CD4-positive, alpha-beta T cell (primary cell): Measurements from ENCODE around the gene LPCAT3. TPM values are rescaled to one million over a fixed set of nuclear protein-coding genes. Genes with fewer than 3 reads are reported as not detected.

ENCODE experiments used
- ATAC-seq: fragments of 200-7000 bp; cut with Tn5 transposase; one replicate; pipeline ENCODE4 v1.10.0; 2022; ENCODE audit warnings: mild to moderate bottlenecking; ENCODE audit not compliant: poor library complexity
- CTCF ChIA-PET: fragments of 350-600 bp; sonication (Branson Sonifier 250); formaldehyde crosslinking; loops from one replicate; lab custom pipeline; 2021; ENCODE audit warnings: antibody characterized with exemption, inconsistent platforms; lab: Charles Lee
- POLR2A ChIA-PET: fragments of 350-600 bp; sonication (Branson Sonifier 250); formaldehyde crosslinking; loops from one replicate; lab custom pipeline; 2021; ENCODE audit warnings: antibody characterized with exemption, inconsistent platforms; lab: Charles Lee
- DNase-seq, 14 experiments: peaks; one replicate each; pipeline ENCODE4 v3.0.0-alpha.2; 2013 to 2020; ENCODE audit warnings: mixed read lengths in 2 of 14
- H3K27ac ChIP-seq, 2 donors: one replicate each; pipeline versions ENCODE4 v1.5.1 to v1.7.0; 2013; ENCODE audit warnings: low read length in 2 of 2, low read depth in 1 of 2, mild to moderate bottlenecking in 1 of 2
- H3K27me3 ChIP-seq, 2 experiments: 1 replicate in 1 of 2; 2 replicates in 1 of 2; pipeline versions ENCODE4 v1.6.1 to v1.7.0; 2013; ENCODE audit warnings: low read length in 2 of 2, control low read depth in 1 of 2, mild to moderate bottlenecking in 1 of 2, moderate library complexity in 1 of 2; ENCODE audit not compliant: insufficient read depth in 2 of 2, control insufficient read depth in 1 of 2
- H3K36me3 ChIP-seq: one replicate; pipeline ENCODE4 v1.6.1; 2013; ENCODE audit warnings: low read length, control low read depth; ENCODE audit not compliant: insufficient read depth
- H3K4me1 ChIP-seq: one replicate; pipeline ENCODE4 v1.6.1; 2013; ENCODE audit warnings: low read length, control low read depth; ENCODE audit not compliant: insufficient read depth
- H3K4me3 ChIP-seq: one replicate; pipeline ENCODE4 v1.5.1; 2013; ENCODE audit warnings: mild to moderate bottlenecking, low read length, moderate library complexity
- H3K9me3 ChIP-seq, 2 experiments: 1 replicate in 1 of 2; 2 replicates in 1 of 2; pipeline versions ENCODE4 v1.6.1 to v1.7.0; 2013; ENCODE audit warnings: low read length in 2 of 2, mild to moderate bottlenecking in 2 of 2, control low read depth in 1 of 2, moderate library complexity in 1 of 2; ENCODE audit not compliant: control insufficient read depth in 1 of 2, insufficient read depth in 1 of 2
- H3K27ac Mint-ChIP-seq: one replicate; pipeline ENCODE4 v1.8.0; 2020; ENCODE audit warnings: mixed read lengths
- H3K27me3 Mint-ChIP-seq: one replicate; pipeline ENCODE4 v1.8.0; 2021; ENCODE audit warnings: mixed read lengths
- H3K36me3 Mint-ChIP-seq: one replicate; pipeline ENCODE4 v1.8.0; 2021; ENCODE audit warnings: low read depth, mixed read lengths
- H3K4me1 Mint-ChIP-seq: one replicate; pipeline ENCODE4 v1.8.0; 2021; ENCODE audit warnings: low read depth, mixed read lengths
- H3K4me3 Mint-ChIP-seq: one replicate; pipeline ENCODE4 v1.8.0; 2020; ENCODE audit warnings: mild to moderate bottlenecking, mixed read lengths
- H3K9me3 Mint-ChIP-seq: one replicate; pipeline ENCODE4 v1.8.0; 2020; ENCODE audit warnings: mixed read lengths
- CTCF ChIP-seq: fragments of 200-600 bp; IDR thresholded peaks from one replicate; pipeline ENCODE4 v1.8.0; 2022; ENCODE audit warnings: antibody characterized with exemption, mild to moderate bottlenecking
- intact Hi-C, 2 experiments: fragments of 100-400 bp; cut with DNase I in 1 of 2; cut with micrococcal nuclease in 1 of 2; formaldehyde crosslinking; loops; one replicate each; pipeline versions ENCODE4 v1.15.1 to v1.9.0; 2023 to 2025; cut with DNase I, micrococcal nuclease
- total RNA-seq, 174 experiments: library from RNA in 2 of 174; stranded (reverse) in 2 of 174; gene quantifications; one replicate each; pipeline ENCODE4 v1.2.3 and lab custom pipeline; 2021 to 2026

The LPCAT3 gene
- total RNA-seq, 2 experiments from 2014 or later = 11.8 to 14.8 TPM

GRCh38 chr12:7004840-7005239, 13.4 kb downstream of the LPCAT3 start:
- H3K4me3 Mint-ChIP-seq = no peak overlapping the region
- POLR2A ChIA-PET = interaction anchor here (1.0 kb wide), 1 partner anchor 61 kb away, joined by 3 read pairs; the partner anchor contains the start of genes C12orf57 and RNU7-1
- CTCF ChIA-PET = interaction anchor here (1.0 kb wide), 1 partner anchor 55 kb away, joined by 3 read pairs; no protein-coding TSS in a partner anchor
- Histone ChIP-seq H3K27me3 (no peaks in the 10 kb centered on the region), H3K36me3 (no peaks in the 10 kb centered on the region), H3K27ac (no peak overlapping the region), H3K4me1 (no peaks in the 10 kb centered on the region), H3K9me3 (no peaks in the 10 kb centered on the region), H3K4me3 (no peak overlapping the region)
- no peak overlapping the region for H3K27ac Mint-ChIP-seq
- intact Hi-C loops = no loop called here
- TF ChIP-seq CTCF = no peak
- H3K36me3 Mint-ChIP-seq = peaks cover 54% of the 10 kb centered on the region
- H3K4me1 Mint-ChIP-seq = peaks cover 17% of the 10 kb centered on the region
- ATAC-seq (no peak), DNase-seq (no peak)
- no peaks in the 10 kb centered on the region for H3K9me3 Mint-ChIP-seq
- H3K27me3 Mint-ChIP-seq = no peaks in the 10 kb centered on the region

GRCh38 chr12:7004287-7004803, 13.9 kb downstream of the LPCAT3 start:
- intact Hi-C loops = no loop called here
- H3K27me3 Mint-ChIP-seq = no peaks in the 10 kb centered on the region
- Histone ChIP-seq H3K36me3 (no peaks in the 10 kb centered on the region), H3K27ac (no peak overlapping the region), H3K4me1 (no peaks in the 10 kb centered on the region), H3K9me3 (no peaks in the 10 kb centered on the region), H3K27me3 (no peaks in the 10 kb centered on the region), H3K4me3 (no peak overlapping the region)
- POLR2A ChIA-PET = interaction anchor here (1.0 kb wide), 1 partner anchor 61 kb away, joined by 3 read pairs; the partner anchor contains the start of genes C12orf57 and RNU7-1
- TF ChIP-seq CTCF = no peak
- no peak for DNase-seq
- CTCF ChIA-PET = interaction anchor here (1.0 kb wide), 1 partner anchor 55 kb away, joined by 3 read pairs; no protein-coding TSS in a partner anchor
- H3K4me1 Mint-ChIP-seq = peaks cover 17% of the 10 kb centered on the region
- H3K9me3 Mint-ChIP-seq = no peaks in the 10 kb centered on the region
- H3K27ac Mint-ChIP-seq = no peak overlapping the region
- H3K36me3 Mint-ChIP-seq = peaks cover 53% of the 10 kb centered on the region
- no peak for ATAC-seq
- H3K4me3 Mint-ChIP-seq = no peak overlapping the region

GRCh38 chr12:7001921-7002591, 16.2 kb downstream of the LPCAT3 start:
- Histone ChIP-seq H3K4me3 (no peak overlapping the region), H3K9me3 (no peaks in the 10 kb centered on the region), H3K36me3 (peaks cover 15% of the 10 kb centered on the region), H3K27me3 (no peaks in the 10 kb centered on the region), H3K4me1 (no peaks in the 10 kb centered on the region), H3K27ac (no peak overlapping the region)
- Mint-ChIP-seq H3K4me1 (peaks cover 19% of the 10 kb centered on the region), H3K36me3 (peaks cover 56% of the 10 kb centered on the region), H3K9me3 (no peaks in the 10 kb centered on the region), H3K4me3 (no peak overlapping the region), H3K27me3 (no peaks in the 10 kb centered on the region), H3K27ac (no peak overlapping the region)
- no peak for TF ChIP-seq CTCF
- ChIA-PET POLR2A (no interaction called here), CTCF (no interaction called here)
- ATAC-seq = no peak
- no peak for DNase-seq
- intact Hi-C loops = no loop called here
